OCI-LY1 (cell line): ENCODE data around the gene GALT.

ENCODE experiments used
- H2AFZ ChIP-seq: fragments of 200-600 bp; sonication (generic), shearing (Covaris generic); 2 replicates; pipeline ENCODE4 v1.6.0; 2014; ENCODE audit warnings: antibody characterized with exemption, mild to moderate bottlenecking, low read length
- H3F3A ChIP-seq: fragments of 200-600 bp; sonication (generic), shearing (Covaris generic); 2 replicates; pipeline ENCODE4 v1.6.0; 2014; ENCODE audit warnings: mild to moderate bottlenecking, antibody characterized with exemption, low read length, moderate library complexity; ENCODE audit not compliant: insufficient read depth
- H3K27ac ChIP-seq: fragments of 200-600 bp; sonication (generic); 2 replicates; pipeline ENCODE4 v1.5.1; 2014; ENCODE audit warnings: low read length, mixed run types, mild to moderate bottlenecking, low read depth; ENCODE audit not compliant: poor library complexity, severe bottlenecking
- H3K27me3 ChIP-seq: fragments of 200-600 bp; sonication (generic); 2 replicates; pipeline ENCODE4 v1.6.0; 2014; ENCODE audit warnings: antibody characterized with exemption, mild to moderate bottlenecking, low read length, moderate library complexity; ENCODE audit not compliant: insufficient read depth
- H3K36me3 ChIP-seq: fragments of 200-600 bp; sonication (generic); 2 replicates; pipeline ENCODE4 v1.6.1; 2014; ENCODE audit warnings: mild to moderate bottlenecking, antibody characterized with exemption, low read length, moderate library complexity, mixed read lengths; ENCODE audit not compliant: insufficient read depth
- H3K4me1 ChIP-seq: fragments of 200-600 bp; sonication (generic); 2 replicates; pipeline ENCODE4 v1.5.1; 2014; ENCODE audit warnings: mild to moderate bottlenecking, low read length, moderate library complexity; ENCODE audit not compliant: insufficient read depth, severe bottlenecking
- H3K4me2 ChIP-seq: fragments of 200-600 bp; sonication (generic), shearing (Covaris generic); 2 replicates; pipeline ENCODE4 v1.6.1; 2014; ENCODE audit warnings: low read length
- H3K4me3 ChIP-seq: fragments of 200-600 bp; sonication (generic); 2 replicates; pipeline ENCODE4 v1.5.1; 2014; ENCODE audit warnings: low read length, low read depth, mild to moderate bottlenecking, mixed read lengths; ENCODE audit not compliant: poor library complexity, severe bottlenecking
- H3K79me2 ChIP-seq: fragments of 200-600 bp; shearing (Covaris generic); 2 replicates; pipeline ENCODE4 v1.6.1; 2016; ENCODE audit warnings: mixed run types, low read length, mixed read lengths; ENCODE audit not compliant: insufficient read depth
- H3K9ac ChIP-seq: fragments of 200-600 bp; sonication (generic), shearing (Covaris generic); 2 replicates; pipeline ENCODE4 v1.6.1; 2014; ENCODE audit warnings: mild to moderate bottlenecking, low read length, mixed read lengths
- H3K9me2 ChIP-seq: fragments of 200-600 bp; sonication (generic), shearing (Covaris generic); 2 replicates; pipeline ENCODE4 v1.6.1; 2014; ENCODE audit warnings: low read depth, mild to moderate bottlenecking, low read length, mixed read lengths
- H3K9me3 ChIP-seq: fragments of 200-600 bp; shearing (Covaris generic); 2 replicates; pipeline ENCODE4 v1.6.1; 2014; ENCODE audit warnings: low read length, mixed read lengths
- H4K20me1 ChIP-seq: fragments of 200-600 bp; sonication (generic), shearing (Covaris generic); 2 replicates; pipeline ENCODE4 v1.6.0; 2016; ENCODE audit warnings: mild to moderate bottlenecking, low read length; ENCODE audit not compliant: insufficient read depth
- EZH2 ChIP-seq: fragments of 200-600 bp; sonication (generic), shearing (Covaris generic); IDR thresholded peaks from 2 replicates; pipeline ENCODE4 v1.8.0; 2017; ENCODE audit warnings: borderline replicate concordance, mixed run types, mild to moderate bottlenecking, antibody characterized with exemption, low read length, moderate library complexity, mixed read lengths
- TF ChIP-seq, protein P1 (sequence below): fragments of 200-600 bp; sonication (generic), shearing (Covaris generic); IDR thresholded peaks from 2 replicates; pipeline ENCODE4 v1.5.1; 2017; ENCODE audit warnings: mild to moderate bottlenecking, antibody characterized with exemption, low read length, moderate library complexity, mixed read lengths

Gene GALT

DNA sequence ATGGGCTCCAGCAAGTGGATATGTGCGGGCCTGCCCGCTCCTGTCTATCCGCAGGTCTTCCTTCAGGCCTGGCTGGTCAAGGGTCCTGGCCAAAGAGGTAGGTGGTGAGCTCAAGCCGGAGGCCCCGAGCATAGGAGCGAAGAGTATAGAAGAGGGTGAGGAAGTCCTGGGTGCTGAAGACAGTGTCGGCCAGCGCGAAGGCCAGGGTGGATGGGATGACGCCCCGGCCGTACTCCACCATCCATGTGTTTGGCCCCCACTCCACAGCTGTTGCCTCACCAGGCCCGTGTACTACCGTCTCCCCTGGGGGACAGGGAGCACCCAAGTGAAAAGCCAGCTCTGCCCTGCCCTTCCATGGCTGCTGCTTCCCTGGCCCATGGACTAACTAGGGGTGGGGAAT, 10.9 kb upstream of the GALT start:
- H3K4me2 ChIP-seq, result peak overlapping the region; percentile 67
- peak overlapping the region; percentile 92 for H3K4me3 ChIP-seq
- peaks cover 13% of the 10 kb centered on the region; the same call in 1 of the 2 replicates for H3K79me2 ChIP-seq
- no peaks in the 10 kb centered on the region for H4K20me1 ChIP-seq
- H3K27me3 ChIP-seq, result peaks cover 4% of the 10 kb centered on the region; the same call in 1 of the 2 replicates
- no peak for TF ChIP-seq EZH2
- TF ChIP-seq, protein P1, sequence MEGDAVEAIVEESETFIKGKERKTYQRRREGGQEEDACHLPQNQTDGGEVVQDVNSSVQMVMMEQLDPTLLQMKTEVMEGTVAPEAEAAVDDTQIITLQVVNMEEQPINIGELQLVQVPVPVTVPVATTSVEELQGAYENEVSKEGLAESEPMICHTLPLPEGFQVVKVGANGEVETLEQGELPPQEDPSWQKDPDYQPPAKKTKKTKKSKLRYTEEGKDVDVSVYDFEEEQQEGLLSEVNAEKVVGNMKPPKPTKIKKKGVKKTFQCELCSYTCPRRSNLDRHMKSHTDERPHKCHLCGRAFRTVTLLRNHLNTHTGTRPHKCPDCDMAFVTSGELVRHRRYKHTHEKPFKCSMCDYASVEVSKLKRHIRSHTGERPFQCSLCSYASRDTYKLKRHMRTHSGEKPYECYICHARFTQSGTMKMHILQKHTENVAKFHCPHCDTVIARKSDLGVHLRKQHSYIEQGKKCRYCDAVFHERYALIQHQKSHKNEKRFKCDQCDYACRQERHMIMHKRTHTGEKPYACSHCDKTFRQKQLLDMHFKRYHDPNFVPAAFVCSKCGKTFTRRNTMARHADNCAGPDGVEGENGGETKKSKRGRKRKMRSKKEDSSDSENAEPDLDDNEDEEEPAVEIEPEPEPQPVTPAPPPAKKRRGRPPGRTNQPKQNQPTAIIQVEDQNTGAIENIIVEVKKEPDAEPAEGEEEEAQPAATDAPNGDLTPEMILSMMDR, result no peak
- H3F3A ChIP-seq, result no peaks in the 10 kb centered on the region
- peaks cover 17% of the 10 kb centered on the region for H3K36me3 ChIP-seq
- no peaks in the 10 kb centered on the region for H3K9me2 ChIP-seq
- peaks cover 24% of the 10 kb centered on the region for H3K4me1 ChIP-seq
- no peak overlapping the region for H3K27ac ChIP-seq
- peak overlapping the region; percentile 16; the same call in 1 of the 2 replicates for H3K9ac ChIP-seq
- no peaks in the 10 kb centered on the region for H3K9me3 ChIP-seq
- H2AFZ ChIP-seq, result no peak overlapping the region

DNA sequence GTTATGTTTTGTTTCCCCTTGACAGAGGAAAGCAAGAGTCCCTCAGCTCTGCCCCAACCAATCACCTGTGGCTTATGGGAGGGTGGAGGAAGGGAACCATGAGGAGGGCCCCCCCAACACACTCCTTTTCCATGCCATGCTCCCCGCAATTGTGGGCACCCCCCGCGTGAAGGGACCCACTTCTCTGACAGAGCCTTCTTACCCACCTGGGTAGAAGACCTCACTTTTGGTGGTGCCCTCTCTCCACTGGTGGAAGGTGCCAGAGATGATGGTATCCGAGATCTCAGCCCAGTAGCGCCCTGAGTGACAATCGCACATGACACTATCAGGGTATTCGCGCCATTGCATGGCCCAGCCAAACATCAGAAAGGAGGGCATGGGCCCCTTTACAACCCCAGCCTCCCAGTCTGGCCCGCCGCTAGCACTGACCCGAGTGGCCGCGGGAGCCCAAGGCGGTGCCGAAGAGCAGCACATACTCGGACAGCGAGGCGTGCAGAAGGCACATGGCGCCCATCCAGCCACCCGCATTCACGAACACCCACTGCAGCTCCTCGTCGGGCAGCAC, 9.6 kb upstream of the GALT start:
- Histone ChIP-seq H3F3A (no peaks in the 10 kb centered on the region), H3K27ac (peak overlapping the region; percentile 43), H3K9me3 (no peaks in the 10 kb centered on the region), H3K27me3 (no peaks in the 10 kb centered on the region), H4K20me1 (no peaks in the 10 kb centered on the region), H2AFZ (no peak overlapping the region), H3K4me3 (peak overlapping the region; percentile 92), H3K79me2 (peaks cover 13% of the 10 kb centered on the region; the same call in 1 of the 2 replicates), H3K4me1 (peaks cover 24% of the 10 kb centered on the region), H3K4me2 (peak overlapping the region; percentile 67), H3K9ac (peak overlapping the region; percentile 92), H3K9me2 (no peaks in the 10 kb centered on the region), H3K36me3 (peaks cover 17% of the 10 kb centered on the region)
- TF ChIP-seq, protein P1, result no peak
- TF ChIP-seq EZH2, result no peak

DNA sequence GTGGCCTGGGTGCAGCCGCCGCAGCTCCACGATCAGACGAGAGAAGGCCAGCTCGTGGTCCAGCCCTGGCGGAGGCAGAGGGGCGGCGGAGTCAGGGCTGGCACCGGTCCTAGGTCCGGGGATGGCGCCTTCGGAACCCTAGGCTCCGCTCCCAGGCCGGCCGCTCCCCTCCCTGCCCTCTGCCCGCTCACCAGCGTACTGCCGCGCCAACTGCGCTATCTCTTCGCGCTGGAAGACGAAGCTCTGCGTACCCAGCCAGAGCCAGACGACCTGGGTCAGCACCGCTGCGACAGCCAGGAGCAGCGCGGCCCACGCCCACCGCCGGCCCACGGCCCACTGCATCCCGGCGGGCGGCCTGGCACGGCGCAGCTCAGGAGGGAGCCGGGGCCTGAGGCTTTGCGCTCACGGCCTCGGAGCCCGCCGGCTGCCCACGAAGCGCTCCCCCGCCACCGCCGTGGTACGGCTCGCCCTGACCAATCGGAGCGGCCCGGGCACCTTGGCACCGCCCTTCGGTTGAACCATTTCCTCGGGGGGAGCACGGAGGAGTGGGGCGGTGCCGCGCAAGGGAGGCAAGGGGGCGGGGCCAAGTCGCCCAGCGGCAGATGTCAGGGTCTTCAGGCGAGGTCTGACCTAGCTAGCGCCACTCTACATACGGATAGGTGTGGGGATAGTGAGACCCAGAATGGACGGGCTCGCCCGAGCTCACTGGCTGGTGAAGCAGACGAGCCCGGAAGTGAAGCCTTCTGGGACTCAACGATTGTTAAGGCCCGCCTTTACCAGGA, 8.9 kb upstream of the GALT start, which contains the start of gene SIGMAR1:
TSS of gene SIGMAR1 (minus strand) at position 432 of the 782 bp plus-strand sequence. CDS start at position 342, 90 bp downstream.
- no peak for TF ChIP-seq EZH2
- TF ChIP-seq, protein P1, result no peak
- H3K79me2 ChIP-seq, result peaks cover 13% of the 10 kb centered on the region; the same call in 1 of the 2 replicates
- no peaks in the 10 kb centered on the region for H3K9me2 ChIP-seq
- H4K20me1 ChIP-seq, result no peaks in the 10 kb centered on the region
- H3K9me3 ChIP-seq, result no peaks in the 10 kb centered on the region
- H3K9ac ChIP-seq, result peak within 1 kb of the TSS; percentile 92
- H2AFZ ChIP-seq, result peak within 1 kb of the TSS; percentile 26; the same call in 1 of the 2 replicates
- H3K4me2 ChIP-seq, result peak within 1 kb of the TSS; percentile 67
- H3K27ac ChIP-seq, result peak within 1 kb of the TSS; percentile 43
- peak within 1 kb of the TSS; percentile 92 for H3K4me3 ChIP-seq
- H3K36me3 ChIP-seq, result peaks cover 17% of the 10 kb centered on the region
- peaks cover 24% of the 10 kb centered on the region for H3K4me1 ChIP-seq
- H3K27me3 ChIP-seq, result no peaks in the 10 kb centered on the region
- H3F3A ChIP-seq, result no peaks in the 10 kb centered on the region
